Stomach (tissue), 4 donors: ENCODE data around the gene PIWIL4.

Experiments used
- CTCF ChIP-seq, 7 experiments: fragments of 450-650 bp in 4 of 7; fragments of 200-600 bp in 3 of 7; sonication (generic) in 3 of 7; IDR thresholded peaks; one replicate each; pipeline ENCODE4 v1.5.1; 2016 to 2019; ENCODE audit warnings: antibody characterized with exemption in 7 of 7, control low read depth in 2 of 7, mild to moderate bottlenecking in 1 of 7
- EP300 ChIP-seq: sonication (generic); formaldehyde crosslinking; IDR thresholded peaks from one replicate; pipeline ENCODE4 v1.6.1; 2017; ENCODE audit warnings: antibody characterized with exemption
- POLR2A ChIP-seq, 4 donors: fragments of 450-650 bp; IDR thresholded peaks; one replicate each; pipeline ENCODE4 v1.6.1; 2016; ENCODE audit warnings: antibody characterized with exemption in 4 of 4, control low read depth in 2 of 4, mild to moderate bottlenecking in 1 of 4, moderate library complexity in 1 of 4

DNA sequence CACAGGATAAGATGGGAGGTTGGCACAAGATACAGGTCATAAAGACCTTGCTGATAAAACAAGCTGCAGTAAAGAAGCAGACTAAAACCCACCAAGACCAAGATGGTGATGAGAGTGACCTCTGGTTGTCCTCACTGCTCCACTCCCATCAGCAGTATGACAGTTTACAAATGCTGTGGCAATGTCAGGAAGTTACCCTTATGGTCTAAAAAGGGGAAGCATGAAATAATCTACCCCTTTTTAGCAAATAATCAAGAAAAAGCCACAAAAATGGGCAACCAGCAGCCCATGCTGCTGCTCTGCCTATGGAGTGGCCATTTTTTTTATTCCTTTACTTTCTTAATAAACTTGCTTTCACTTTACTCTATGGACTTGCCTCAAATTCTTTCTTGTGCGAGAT is 8.7 kb upstream of the PIWIL4 start:
- TF ChIP-seq CTCF (IDR thresholded peaks at IDR 0.05) = no peak
- TF ChIP-seq EP300 = no peak
- TF ChIP-seq POLR2A (IDR thresholded peaks at IDR 0.05) = no peak
